Measurements from ENCODE around the gene ST6GALNAC3.

ST6GALNAC3 gene

DNA sequence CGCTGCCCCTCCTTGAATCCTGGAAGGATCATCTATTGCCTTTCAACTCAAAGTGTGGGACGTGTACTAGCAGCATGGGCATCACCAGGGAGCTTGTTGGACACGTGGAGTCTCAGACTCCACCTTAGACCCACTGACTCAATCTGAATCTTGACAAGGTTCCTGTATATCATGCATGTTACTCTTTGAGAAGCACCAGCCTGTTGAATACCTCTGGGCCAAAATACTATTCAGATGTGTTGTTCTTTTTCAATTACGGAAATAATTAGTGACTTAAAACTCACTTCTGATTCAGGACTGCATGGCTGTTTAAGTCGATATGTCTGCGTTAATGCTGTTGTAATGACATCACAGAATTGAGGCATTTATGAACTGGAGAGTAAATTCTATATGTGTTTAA is 70.8 kb downstream of the ST6GALNAC3 start:
- no peak for DNase-seq

- no peak for DNase-seq
Measured at GRCh38 chr1:76146184-76146583, 71.6 kb downstream of the ST6GALNAC3 start.

DNA sequence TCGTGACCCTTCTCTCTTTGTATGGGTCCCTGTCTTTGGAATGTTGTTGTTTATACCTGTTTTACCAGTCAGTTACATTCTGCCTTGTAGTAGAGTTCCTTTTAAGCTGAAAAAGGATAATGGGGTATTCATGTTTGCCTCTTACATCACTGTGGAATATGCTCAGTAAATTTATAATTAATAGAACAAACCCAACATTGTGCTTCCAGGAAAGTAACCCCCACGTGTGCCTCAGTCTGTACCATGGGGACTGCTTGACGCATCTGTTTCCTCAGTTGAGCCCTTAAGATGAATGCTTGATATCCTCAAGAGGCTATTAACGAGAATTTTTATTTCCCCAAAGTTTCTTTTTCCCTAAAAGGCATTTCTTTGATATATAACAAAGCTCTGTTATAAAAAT is 73.4 kb downstream of the ST6GALNAC3 start:
- no peak for DNase-seq

GRCh38 chr1:76148460-76148859 is 73.9 kb downstream of the ST6GALNAC3 start:
- no peak for DNase-seq

DNA sequence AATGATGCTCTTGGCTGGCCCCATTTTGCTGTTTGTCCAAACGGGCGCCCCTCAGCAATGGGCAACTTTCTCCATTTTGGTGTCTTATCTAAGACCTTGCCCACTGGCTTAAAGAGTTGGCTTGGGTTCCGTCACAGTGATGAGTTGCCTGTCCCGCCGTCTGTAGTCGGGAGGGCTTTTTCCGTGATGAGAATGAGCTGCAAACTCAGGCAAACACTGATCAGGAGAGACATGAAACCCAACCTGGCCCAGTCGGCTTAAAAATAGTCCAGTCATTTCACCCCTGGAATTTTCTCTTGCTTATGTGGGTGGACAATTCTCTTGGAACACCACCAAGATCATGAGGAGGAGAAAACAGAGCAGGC is 79.3 kb downstream of the ST6GALNAC3 start:
- no peak for DNase-seq

GRCh38 chr1:76154206-76154956 is 79.8 kb downstream of the ST6GALNAC3 start:
- peak; percentile 69 for DNase-seq

- no peak for DNase-seq
Measured at GRCh38 chr1:76156987-76157386, 82.4 kb downstream of the ST6GALNAC3 start.

DNA sequence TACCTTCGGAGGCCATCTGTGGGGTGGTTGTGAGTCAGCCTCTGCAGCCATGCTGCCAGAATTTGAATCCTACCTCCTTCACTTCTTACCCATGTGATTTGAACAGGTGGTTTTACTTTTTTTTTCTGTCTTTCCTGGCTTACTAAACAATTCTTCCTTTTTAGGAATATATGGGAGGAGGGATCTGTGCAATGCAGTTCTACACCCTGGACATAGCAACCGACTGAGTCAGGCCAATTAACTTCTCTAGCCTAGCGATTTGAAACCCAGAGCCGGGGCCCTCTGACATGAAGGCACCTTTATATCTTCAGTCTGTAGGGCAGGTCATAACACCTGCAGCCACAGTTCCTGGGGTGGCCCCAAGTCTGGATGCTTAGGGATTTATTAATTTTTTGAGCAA is 83.6 kb downstream of the ST6GALNAC3 start:
- DNase-seq: no peak

- DNase-seq: no peak
Measured at GRCh38 chr1:76160225-76160624, 85.7 kb downstream of the ST6GALNAC3 start.

DNA sequence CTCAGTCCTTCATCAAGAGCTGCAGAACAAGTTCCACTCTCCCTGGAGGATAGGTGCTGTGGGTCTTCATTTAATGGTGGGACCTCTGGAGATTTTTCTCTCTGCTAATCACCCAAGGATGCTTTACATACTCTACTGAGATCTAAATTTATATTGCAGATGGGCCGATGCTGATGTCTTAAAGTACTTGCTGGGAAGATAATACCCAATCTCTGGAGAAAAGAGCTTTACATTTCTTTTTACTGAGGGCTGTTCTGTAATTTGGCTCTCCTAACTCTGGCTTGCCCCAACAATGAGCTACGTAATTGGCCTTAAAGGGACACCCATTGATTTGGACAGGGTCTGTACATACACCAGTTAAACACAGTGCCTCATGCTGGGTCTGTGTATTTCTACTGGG is 86.9 kb downstream of the ST6GALNAC3 start:
- DNase-seq: no peak

DNA sequence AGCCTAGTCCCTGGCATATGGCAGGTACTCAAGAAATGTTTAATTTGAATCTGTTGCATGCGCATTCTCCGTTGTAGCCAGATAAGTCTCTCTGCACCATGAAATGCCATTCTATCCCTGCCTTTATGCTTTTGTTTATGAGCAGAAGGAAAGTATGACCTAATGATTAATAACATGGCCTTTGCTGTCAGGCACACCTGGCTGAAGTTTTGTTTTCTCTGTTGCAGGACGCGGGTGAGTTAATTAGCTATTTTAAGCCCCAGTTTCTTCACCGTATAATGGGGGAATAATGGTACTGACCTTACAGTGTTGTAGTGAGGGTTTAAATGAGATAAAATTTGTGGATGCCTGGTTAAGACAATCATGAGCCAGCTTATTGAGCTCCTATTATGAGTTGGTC is 87.7 kb downstream of the ST6GALNAC3 start:
- no peak for DNase-seq

GRCh38 chr1:76164165-76164564 is 89.6 kb downstream of the ST6GALNAC3 start:
- DNase-seq: no peak

GRCh38 chr1:76170084-76170483 is 95.5 kb downstream of the ST6GALNAC3 start:
- no peak for DNase-seq

DNA sequence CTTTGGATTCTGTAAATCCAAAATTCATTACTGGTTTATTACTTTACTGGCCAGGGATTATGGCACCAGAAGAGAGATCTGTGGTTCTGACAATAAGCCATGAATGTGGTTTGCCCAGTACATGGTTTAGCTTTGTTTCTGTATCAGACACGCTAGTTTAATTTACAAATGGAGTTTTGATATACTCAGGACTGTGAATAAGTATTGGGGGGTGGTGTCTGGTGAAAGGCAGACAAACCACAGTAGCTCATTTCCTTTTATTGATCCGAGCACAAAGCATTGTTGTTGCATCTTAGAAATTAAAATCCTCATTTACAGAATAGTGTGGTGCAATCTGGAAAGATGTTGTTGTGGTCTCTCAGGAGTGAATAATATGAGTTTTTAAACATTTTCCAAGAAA is 96.0 kb downstream of the ST6GALNAC3 start:
- no peak for DNase-seq

GRCh38 chr1:76176000-76176399 is 101.5 kb downstream of the ST6GALNAC3 start:
- DNase-seq: no peak

DNA sequence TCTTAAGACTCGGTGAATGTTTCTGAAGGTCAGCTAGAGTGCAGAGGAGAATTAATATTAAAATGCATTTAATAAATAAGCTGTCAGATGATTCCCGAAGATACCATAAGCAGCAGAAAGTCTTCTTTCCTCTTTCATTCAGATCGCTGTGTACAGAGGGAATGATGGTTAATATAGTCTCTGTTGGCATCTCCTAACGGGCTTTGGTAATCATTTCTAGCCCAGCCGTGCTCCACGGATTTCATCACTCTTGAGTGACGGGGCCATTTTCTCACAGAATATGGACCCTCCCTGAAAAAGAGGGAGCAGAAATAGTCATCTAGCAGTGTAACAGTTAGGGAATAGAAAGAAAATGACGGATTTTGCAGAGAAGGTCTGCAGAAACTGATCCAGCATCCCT is 103.1 kb downstream of the ST6GALNAC3 start:
- DNase-seq: no peak

- no peak for DNase-seq
Measured at GRCh38 chr1:76179219-76179698, 104.7 kb downstream of the ST6GALNAC3 start.

GRCh38 chr1:76185207-76185606 is 110.7 kb downstream of the ST6GALNAC3 start:
- no peak for DNase-seq

GRCh38 chr1:76186554-76187170 is 112.1 kb downstream of the ST6GALNAC3 start:
- no peak for DNase-seq

DNA sequence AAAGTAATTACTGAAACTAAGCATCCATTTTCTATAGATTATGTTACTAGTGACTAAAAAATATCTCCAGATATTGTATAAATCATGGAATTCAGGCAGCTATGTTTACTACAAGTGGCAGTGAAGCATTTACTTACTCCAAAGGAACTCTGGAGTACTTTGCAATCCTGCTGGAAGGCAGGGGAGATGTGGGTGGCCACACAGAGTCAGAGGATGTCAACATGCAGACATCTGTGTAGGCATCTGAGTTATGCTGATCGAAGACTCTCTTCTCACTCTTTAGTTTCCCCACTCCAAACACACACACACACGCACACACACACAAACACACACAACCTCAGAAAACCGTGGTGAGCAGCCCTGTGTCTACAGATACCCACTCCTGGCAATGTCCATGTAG is 112.9 kb downstream of the ST6GALNAC3 start:
- DNase-seq: no peak

GRCh38 chr1:76189310-76189709 is 114.8 kb downstream of the ST6GALNAC3 start:
- DNase-seq: no peak

DNA sequence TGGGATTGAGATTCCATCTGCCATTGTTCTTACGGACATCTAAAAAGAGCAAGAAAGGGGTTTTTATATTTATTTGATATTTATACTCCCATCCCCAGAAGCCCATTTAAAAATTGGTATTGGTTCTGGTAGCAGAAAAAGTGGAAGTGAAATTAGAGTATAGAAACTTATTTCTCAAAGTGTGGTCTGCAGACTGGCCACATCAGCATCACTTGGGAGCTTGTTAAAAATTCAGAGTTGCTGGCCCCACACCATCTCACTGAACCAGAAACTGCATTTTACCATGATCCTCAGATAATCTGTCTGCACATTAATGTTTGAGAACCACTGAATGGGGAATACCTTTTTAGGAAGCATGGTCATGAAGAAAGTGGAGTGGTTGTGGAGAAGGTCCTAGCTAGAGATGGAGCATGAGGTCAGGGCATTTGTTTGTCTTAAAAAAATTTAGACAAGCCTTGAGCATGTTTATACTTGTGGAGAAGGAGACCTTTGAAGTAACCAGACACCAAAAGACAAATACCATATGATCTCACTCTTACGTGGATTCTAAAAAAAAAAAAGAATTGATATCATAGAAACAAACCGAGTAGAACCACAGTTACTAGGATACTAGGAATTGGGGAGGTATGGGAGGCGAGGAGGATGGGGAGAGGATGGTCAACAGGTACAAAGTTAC is 116.3 kb downstream of the ST6GALNAC3 start:
- DNase-seq: no peak

DNA sequence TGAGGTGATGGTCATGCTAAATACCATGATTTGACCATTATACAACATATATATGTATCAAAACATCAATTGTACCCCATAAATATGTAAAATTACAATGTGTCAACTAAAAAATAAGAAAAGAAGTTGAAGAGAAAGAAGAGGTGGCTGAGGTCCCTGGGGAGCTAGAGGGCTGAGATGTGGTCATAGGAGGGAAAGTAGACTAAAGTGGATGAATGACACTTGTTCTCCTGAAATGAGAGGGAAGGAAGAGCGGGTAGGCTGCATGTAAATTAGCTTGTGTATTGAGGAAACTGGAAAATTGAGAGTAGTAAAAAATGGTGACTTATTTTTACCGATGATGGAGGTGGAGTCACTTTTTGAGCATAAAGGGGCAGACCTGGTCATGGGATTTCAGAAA is 117.0 kb downstream of the ST6GALNAC3 start:
- no peak for DNase-seq

DNA sequence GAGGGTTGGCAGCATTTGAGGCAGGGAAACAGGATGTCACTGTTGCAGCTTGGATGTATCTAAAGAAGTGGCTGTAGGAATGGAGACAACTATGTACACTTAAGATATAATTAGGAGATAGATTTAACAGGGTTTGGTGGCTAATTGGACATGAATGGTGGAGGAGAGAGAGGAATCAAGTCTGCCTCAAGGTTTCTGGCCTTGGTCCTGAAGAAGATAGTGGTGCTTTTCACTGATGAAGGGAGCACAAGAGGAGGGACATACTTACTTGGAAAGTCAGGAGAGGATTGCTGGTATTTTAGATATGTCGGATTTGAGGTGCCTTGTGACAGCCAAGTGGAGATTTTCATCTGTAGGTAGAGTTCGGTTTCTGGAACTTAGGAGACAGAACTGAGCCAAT is 123.9 kb downstream of the ST6GALNAC3 start:
- DNase-seq: no peak

Measured in NCI-H1417 treated with DMSO at 0.1 percent for 48 hours (cell line).